ENCODE measurements around the gene MPO.

GRCh38 chr17:58326609-58327362 lies 46.1 kb upstream of the MPO start:
- TF ChIP-seq, protein P1, sequence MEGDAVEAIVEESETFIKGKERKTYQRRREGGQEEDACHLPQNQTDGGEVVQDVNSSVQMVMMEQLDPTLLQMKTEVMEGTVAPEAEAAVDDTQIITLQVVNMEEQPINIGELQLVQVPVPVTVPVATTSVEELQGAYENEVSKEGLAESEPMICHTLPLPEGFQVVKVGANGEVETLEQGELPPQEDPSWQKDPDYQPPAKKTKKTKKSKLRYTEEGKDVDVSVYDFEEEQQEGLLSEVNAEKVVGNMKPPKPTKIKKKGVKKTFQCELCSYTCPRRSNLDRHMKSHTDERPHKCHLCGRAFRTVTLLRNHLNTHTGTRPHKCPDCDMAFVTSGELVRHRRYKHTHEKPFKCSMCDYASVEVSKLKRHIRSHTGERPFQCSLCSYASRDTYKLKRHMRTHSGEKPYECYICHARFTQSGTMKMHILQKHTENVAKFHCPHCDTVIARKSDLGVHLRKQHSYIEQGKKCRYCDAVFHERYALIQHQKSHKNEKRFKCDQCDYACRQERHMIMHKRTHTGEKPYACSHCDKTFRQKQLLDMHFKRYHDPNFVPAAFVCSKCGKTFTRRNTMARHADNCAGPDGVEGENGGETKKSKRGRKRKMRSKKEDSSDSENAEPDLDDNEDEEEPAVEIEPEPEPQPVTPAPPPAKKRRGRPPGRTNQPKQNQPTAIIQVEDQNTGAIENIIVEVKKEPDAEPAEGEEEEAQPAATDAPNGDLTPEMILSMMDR (IDR thresholded peaks at IDR 0.05) = no peak
- TF ChIP-seq POLR2A (IDR thresholded peaks at IDR 0.05) = no peak
